Effector CD4-positive, alpha-beta T cell (primary cell): ENCODE measurements around the gene SRRM4.

Source experiments
- DNase-seq: peaks from one replicate; pipeline ENCODE4 v3.0.0-alpha.2; 2020

Gene SRRM4

GRCh38 chr12:119122047-119122446, 140.7 kb downstream of the SRRM4 start:
- no peak for DNase-seq

GRCh38 chr12:119122751-119123150, 141.4 kb downstream of the SRRM4 start:
- no peak for DNase-seq

GRCh38 chr12:119128527-119128926, 147.2 kb downstream of the SRRM4 start:
- DNase-seq, result no peak

- DNase-seq, result no peak
Observed at GRCh38 chr12:119129827-119130434, 148.6 kb downstream of the SRRM4 start.

DNA sequence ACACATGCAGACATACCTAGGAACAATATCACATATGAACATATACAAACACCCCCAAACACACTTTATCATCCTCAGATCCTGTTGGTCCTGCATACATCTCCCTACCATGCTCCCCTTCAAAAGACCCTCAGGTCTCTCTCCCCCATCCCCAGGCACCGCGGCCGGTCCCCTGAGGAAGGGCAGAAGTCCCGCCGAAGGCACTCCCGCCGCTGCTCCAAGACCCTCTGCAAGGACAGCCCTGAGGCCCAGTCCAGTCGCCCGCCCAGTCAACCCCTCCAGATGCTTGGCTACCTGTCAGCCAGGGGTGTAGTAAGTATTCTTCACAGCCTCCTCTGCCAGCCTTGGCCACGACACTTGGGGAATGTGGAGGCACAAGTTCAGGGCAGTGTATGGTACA, 149.2 kb downstream of the SRRM4 start:
- DNase-seq, result no peak

DNA sequence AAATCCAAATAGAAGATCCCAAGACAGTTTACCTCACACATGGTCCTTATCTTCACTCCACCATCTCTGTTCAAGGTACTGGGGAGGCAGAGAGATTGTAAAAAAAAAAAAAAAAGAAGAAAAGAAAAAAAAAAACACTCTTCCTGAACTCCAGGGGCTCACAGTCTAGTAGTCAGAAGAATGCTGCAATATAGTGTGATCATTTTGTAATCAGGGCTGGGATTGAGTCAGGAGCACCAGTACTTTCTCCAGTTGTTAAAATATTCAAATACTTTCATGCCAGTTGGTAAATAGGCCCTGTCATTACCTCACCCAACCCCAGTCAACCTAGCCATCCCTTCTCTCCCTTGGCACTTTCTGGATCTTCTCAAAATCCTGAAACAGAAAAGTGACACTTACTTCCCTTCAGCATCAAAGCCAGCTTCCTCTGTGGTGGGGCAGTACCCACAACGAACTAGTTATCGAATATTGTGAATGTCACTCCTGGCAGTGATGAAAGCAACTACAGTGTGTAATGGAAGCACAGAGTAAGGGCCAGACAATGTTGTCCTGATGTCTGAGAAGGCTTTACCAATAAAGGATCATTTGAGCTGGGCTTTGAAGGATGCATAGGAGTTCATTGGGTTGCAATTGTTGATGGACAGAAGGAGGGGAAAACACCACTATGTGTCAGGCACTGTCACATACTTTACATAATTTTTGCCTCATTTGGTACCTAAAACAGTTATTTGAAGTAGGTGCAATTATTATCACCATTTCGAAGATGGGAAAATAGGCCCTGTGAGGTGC, 153.1 kb downstream of the SRRM4 start:
- no peak for DNase-seq

- DNase-seq, result no peak
Observed at GRCh38 chr12:119136811-119137410, 155.6 kb downstream of the SRRM4 start.

DNA sequence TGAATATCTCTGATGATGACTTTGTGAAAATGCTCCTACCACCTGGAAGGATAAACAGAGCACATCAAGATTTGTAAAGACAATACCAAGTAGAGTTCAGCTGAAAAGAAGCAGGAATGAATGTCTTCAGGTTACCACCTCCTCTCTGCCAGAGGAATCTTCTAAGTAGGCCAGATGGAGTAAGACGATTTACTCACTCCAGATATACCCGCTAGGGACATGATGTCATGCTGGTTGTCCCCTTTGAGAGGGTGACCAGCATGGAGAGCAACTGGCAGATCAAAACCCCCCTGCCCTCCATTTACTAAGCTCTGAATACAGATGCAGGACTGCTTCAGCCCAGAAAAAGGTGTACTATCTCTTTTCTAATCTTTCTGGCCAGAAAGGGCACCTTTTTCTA, 158.1 kb downstream of the SRRM4 start:
- no peak for DNase-seq

GRCh38 chr12:119145367-119145766, 164.0 kb downstream of the SRRM4 start:
- DNase-seq, result no peak

GRCh38 chr12:119147847-119148448, 166.6 kb downstream of the SRRM4 start:
- no peak for DNase-seq

GRCh38 chr12:119149270-119149669, 167.9 kb downstream of the SRRM4 start:
- no peak for DNase-seq

DNA sequence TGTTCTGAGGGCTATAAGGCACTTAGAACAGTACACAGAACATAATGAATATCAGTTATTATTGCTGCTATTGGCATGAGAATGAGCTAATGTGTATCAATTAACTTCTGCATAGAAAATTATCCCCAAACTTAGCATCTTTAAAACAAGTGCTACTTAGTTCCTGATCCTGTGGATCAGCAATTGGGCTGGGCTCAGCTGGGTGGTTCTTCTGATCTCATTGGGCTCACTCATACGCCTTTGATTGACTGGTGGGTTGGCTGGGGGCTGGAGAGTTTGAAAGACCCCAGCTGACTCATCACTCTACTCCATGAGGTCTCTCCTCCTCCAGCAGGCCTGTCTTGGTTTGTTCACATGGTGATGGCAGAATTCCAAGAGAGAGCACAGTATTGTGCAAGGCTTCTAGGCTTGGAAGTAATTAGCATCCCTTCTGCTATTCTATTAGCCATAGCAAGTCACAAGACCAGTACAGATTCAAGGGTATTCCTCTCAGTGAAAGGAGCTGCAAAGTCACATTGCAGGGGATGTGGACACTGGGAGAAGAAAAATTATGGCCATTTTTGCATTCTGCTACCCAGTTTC, 170.2 kb downstream of the SRRM4 start:
- no peak for DNase-seq

- no peak for DNase-seq
Observed at GRCh38 chr12:119153477-119154434, 172.4 kb downstream of the SRRM4 start.

GRCh38 chr12:119154435-119154818, 173.1 kb downstream of the SRRM4 start:
- DNase-seq, result no peak

DNA sequence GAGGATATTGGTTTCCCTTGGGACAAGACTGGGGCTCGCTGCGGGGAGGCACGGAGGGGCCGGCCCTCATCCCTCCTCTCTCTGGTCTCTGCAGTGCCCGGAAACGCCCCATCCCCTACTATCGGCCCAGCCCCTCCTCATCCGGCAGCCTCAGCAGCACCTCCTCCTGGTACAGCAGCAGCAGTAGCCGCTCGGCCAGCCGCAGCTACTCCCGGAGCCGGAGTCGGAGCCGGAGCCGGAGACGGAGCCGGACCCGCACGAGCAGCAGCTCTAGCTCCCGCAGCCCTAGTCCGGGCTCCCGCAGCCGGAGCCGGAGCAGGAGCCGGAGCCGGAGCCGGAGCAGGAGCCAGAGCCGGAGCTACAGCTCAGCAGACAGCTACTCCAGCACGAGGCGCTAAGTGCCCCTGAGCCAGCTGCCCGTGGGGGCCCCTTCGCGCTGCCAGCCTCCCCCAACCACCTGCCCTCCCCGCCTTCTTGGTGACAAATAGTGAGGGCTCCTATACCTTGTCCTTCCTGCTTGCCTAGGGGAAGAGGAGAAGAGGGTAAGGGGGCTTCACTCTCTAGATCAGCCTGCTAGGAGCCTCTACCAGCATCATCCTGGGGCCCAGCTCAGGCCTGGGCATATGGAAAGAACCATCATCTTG, 175.2 kb downstream of the SRRM4 start:
- no peak for DNase-seq

- DNase-seq, result no peak
Observed at GRCh38 chr12:119157528-119157927, 176.2 kb downstream of the SRRM4 start.

DNA sequence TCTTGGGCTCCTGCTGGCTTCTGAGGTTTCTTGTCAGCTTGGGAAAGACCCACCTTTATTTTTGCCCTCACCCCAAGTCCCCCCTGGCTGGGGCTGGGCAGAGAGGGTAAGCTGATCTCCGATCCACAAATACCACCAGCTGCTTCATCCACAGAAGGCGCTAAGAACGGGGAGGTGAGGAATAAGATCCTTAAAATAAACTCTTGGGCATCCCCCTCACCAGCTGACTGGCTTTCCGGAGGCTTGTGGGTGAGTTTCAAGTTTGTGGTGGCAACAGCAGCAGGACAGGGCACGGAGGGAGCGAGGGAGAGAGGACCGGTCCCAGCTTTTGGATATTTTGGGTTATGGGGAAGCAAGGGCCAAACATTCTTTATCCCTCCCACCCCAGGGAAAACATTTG, 176.6 kb downstream of the SRRM4 start:
- DNase-seq, result no peak

- no peak for DNase-seq
Observed at GRCh38 chr12:119158402-119158801, 177.1 kb downstream of the SRRM4 start.

GRCh38 chr12:119159844-119160243, 178.5 kb downstream of the SRRM4 start:
- DNase-seq, result no peak

DNA sequence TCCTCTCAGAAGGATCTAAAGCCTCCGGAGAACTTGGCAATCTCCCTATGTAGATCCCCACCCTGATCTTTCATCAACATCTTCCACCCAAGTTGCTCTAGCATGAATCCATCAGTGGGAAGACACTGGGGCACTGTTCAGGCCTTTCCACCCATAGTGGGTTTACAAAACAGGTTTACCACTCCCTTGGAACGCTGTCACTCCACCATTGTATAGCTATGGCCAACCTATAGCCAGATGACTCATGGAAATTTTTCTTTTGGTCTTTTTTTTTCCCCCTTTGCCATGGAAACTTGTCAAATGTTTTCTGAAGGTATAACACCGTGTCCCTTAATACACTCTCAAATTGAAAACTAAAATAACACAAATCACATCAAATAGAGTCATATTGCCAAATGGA, 186.6 kb downstream of the SRRM4 start:
- no peak for DNase-seq

- no peak for DNase-seq
Observed at GRCh38 chr12:119168721-119169120, 187.4 kb downstream of the SRRM4 start.

- DNase-seq, result no peak
Observed at GRCh38 chr12:119169150-119169549, 187.8 kb downstream of the SRRM4 start.
